Ishikawa (cell line): ENCODE measurements around the gene CHD8.
A peak's percentile ranks its signal among the peaks of the same experiment; 100 is the strongest.

ENCODE experiments used
- CEBPB ChIP-seq: IDR thresholded peaks from 2 replicates; pipeline ENCODE4 v1.6.1; 2012
- CREB1 ChIP-seq: IDR thresholded peaks from 2 replicates; pipeline ENCODE4 v1.6.1; 2012; ENCODE audit warnings: low read depth
- EGR1 ChIP-seq: IDR thresholded peaks from 2 replicates; pipeline ENCODE4 v1.6.1; 2012
- EP300 ChIP-seq: IDR thresholded peaks from 2 replicates; pipeline ENCODE4 v1.6.1; 2012; ENCODE audit warnings: borderline replicate concordance
- FOXM1 ChIP-seq: IDR thresholded peaks from 2 replicates; pipeline ENCODE4 v1.6.1; 2012; ENCODE audit warnings: low read depth, borderline replicate concordance
- MAX ChIP-seq: IDR thresholded peaks from 2 replicates; pipeline ENCODE4 v1.6.1; 2012
- NFIC ChIP-seq: IDR thresholded peaks from 2 replicates; pipeline ENCODE4 v1.6.1; 2012
- RAD21 ChIP-seq: IDR thresholded peaks from 2 replicates; pipeline ENCODE4 v1.6.1; 2012; ENCODE audit warnings: low read depth
- REST ChIP-seq: IDR thresholded peaks from 2 replicates; pipeline ENCODE4 v1.6.1; 2012; ENCODE audit warnings: low read depth, mild to moderate bottlenecking
- TAF1 ChIP-seq: IDR thresholded peaks from 2 replicates; pipeline ENCODE4 v1.6.1; 2012; ENCODE audit warnings: low read depth, mild to moderate bottlenecking
- TCF12 ChIP-seq: IDR thresholded peaks from 2 replicates; pipeline ENCODE4 v1.6.1; 2012; ENCODE audit warnings: low read depth
- TEAD4 ChIP-seq: IDR thresholded peaks from 2 replicates; pipeline ENCODE4 v1.6.1; 2012
- USF1 ChIP-seq: IDR thresholded peaks from 2 replicates; pipeline ENCODE4 v1.6.1; 2012
- YY1 ChIP-seq: IDR thresholded peaks from 2 replicates; pipeline ENCODE4 v1.6.1; 2012; ENCODE audit warnings: low read depth
- ZBTB7A ChIP-seq: IDR thresholded peaks from 2 replicates; pipeline ENCODE4 v1.6.1; 2012; ENCODE audit warnings: low read depth

The CHD8 gene

GRCh38 chr14:21406213-21406612 is 49.7 kb downstream of the CHD8 start:
- TF ChIP-seq TCF12 (no peak), TEAD4 (no peak), NFIC (no peak), USF1 (no peak), CEBPB (no peak), FOXM1 (no peak), YY1 (no peak)

GRCh38 chr14:21405097-21405496 is 50.8 kb downstream of the CHD8 start:
- TF ChIP-seq RAD21 (no peak), NFIC (peak; percentile 59), FOXM1 (no peak), YY1 (no peak), TAF1 (no peak), CREB1 (no peak), TEAD4 (peak; percentile 55), REST (no peak), CEBPB (peak; percentile 99), EGR1 (no peak), USF1 (no peak), ZBTB7A (no peak), EP300 (peak; percentile 66; the same call in 1 of the 2 replicates), TCF12 (peak; percentile 43; the same call in 1 of the 2 replicates), MAX (no peak)

GRCh38 chr14:21399311-21399870 is 56.5 kb downstream of the CHD8 start:
- TF ChIP-seq USF1 (no peak), CEBPB (no peak), TAF1 (no peak), MAX (no peak), CREB1 (no peak), RAD21 (no peak), YY1 (no peak), EGR1 (no peak), REST (no peak), EP300 (no peak), NFIC (no peak), FOXM1 (no peak), ZBTB7A (no peak), TCF12 (no peak), TEAD4 (no peak)

- TF ChIP-seq TCF12 (no peak), FOXM1 (no peak), CEBPB (no peak), RAD21 (no peak)
Observed at GRCh38 chr14:21398901-21399300, 57.0 kb downstream of the CHD8 start.

- TF ChIP-seq TEAD4 (no peak), FOXM1 (no peak), USF1 (no peak), NFIC (no peak), EGR1 (no peak), RAD21 (no peak), CREB1 (no peak), EP300 (no peak), TCF12 (no peak), YY1 (no peak), REST (no peak), TAF1 (no peak), CEBPB (no peak), MAX (no peak), ZBTB7A (no peak)
Observed at GRCh38 chr14:21395450-21395849, 60.5 kb downstream of the CHD8 start.
